Hematopoietic multipotent progenitor cell treated with erythropoietin and hydrocortisone succinate and interleukin-3 and kit ligand, for 4 days (in vitro differentiated cells): ENCODE results near the gene ZBTB5.
"Not testable (repeated sequence)": the region's sequence is repeated elsewhere in the genome, so short reads cannot be mapped to it uniquely, and the experiment has no call there.

Source experiments
- DNase-seq: peaks from one replicate; pipeline ENCODE4 v3.0.0-alpha.2; 2015

ZBTB5 gene

GRCh38 chr9:37446401-37446800 lies 18.8 kb downstream of the ZBTB5 start:
- DNase-seq = no peak

GRCh38 chr9:37445832-37446231 lies 19.4 kb downstream of the ZBTB5 start:
- DNase-seq = no peak

- no peak for DNase-seq
These were observed 20.4 kb downstream of the ZBTB5 start for GRCh38 chr9:37444890-37445289.

- DNase-seq = no peak
These were observed 21.7 kb downstream of the ZBTB5 start for GRCh38 chr9:37443566-37443965.

GRCh38 chr9:37442556-37442955 lies 22.7 kb downstream of the ZBTB5 start:
- DNase-seq = no peak

- DNase-seq = no peak
These were observed 23.4 kb downstream of the ZBTB5 start for GRCh38 chr9:37441776-37442370.

GRCh38 chr9:37438359-37438758 lies 26.9 kb downstream of the ZBTB5 start:
- no peak for DNase-seq

- DNase-seq = no peak
These were observed 27.6 kb downstream of the ZBTB5 start for GRCh38 chr9:37437621-37438020.

GRCh38 chr9:37437010-37437409 lies 28.2 kb downstream of the ZBTB5 start:
- no peak for DNase-seq

- no peak for DNase-seq
These were observed 28.7 kb downstream of the ZBTB5 start for GRCh38 chr9:37436540-37436939.

- DNase-seq = no peak
These were observed 31.3 kb downstream of the ZBTB5 start for GRCh38 chr9:37433867-37434371.

GRCh38 chr9:37432020-37432419 lies 33.2 kb downstream of the ZBTB5 start:
- no peak for DNase-seq

- peak; percentile 42 for DNase-seq
These were observed 34.2 kb downstream of the ZBTB5 start for GRCh38 chr9:37430841-37431597.

- no peak for DNase-seq
These were observed 35.6 kb downstream of the ZBTB5 start for GRCh38 chr9:37429441-37430285.

GRCh38 chr9:37428345-37428744 lies 36.9 kb downstream of the ZBTB5 start:
- DNase-seq = no peak

GRCh38 chr9:37426846-37427245 lies 38.4 kb downstream of the ZBTB5 start:
- DNase-seq = no peak

GRCh38 chr9:37426431-37426830 lies 38.8 kb downstream of the ZBTB5 start:
- not testable (repeated sequence) for DNase-seq

- DNase-seq = no peak
These were observed 39.9 kb downstream of the ZBTB5 start for GRCh38 chr9:37425298-37425752.

GRCh38 chr9:37424686-37425297 lies 40.5 kb downstream of the ZBTB5 start:
- peak; percentile 26 for DNase-seq

GRCh38 chr9:37424204-37424685 lies 41.0 kb downstream of the ZBTB5 start:
- no peak for DNase-seq

GRCh38 chr9:37423508-37423907 lies 41.7 kb downstream of the ZBTB5 start:
- DNase-seq = no peak

GRCh38 chr9:37422289-37423104 lies 42.8 kb downstream of the ZBTB5 start, which contains the start of gene GRHPR:
Gene GRHPR, plus strand, starts transcription at chr9:37422696. Its CDS starts 55 bp downstream, at chr9:37422751.
- peak; percentile 94 for DNase-seq
